Neural progenitor cell (in vitro differentiated cells): ENCODE results near the gene MATN1. TPM values are rescaled to one million over a fixed set of nuclear protein-coding genes. Genes with fewer than 3 reads are reported as not detected.

Source experiments
- DNase-seq: peaks from one replicate; pipeline ENCODE4 v3.0.0-alpha.2; 2016; ENCODE audit warnings: low spot score
- H2AFZ ChIP-seq: fragments of 200-600 bp; sonication (generic); replicated peaks from 2 replicates; pipeline ENCODE4 v1.6.1; 2016; ENCODE audit warnings: antibody characterized with exemption
- H3F3A ChIP-seq: fragments of 200-600 bp; sonication (generic); 2 replicates; pipeline ENCODE4 v1.6.1; 2016; ENCODE audit warnings: antibody characterized with exemption, low read depth
- H3K27ac ChIP-seq: fragments of 200-600 bp; sonication (generic); 2 replicates; pipeline ENCODE4 v1.5.1; 2016; ENCODE audit warnings: mild to moderate bottlenecking
- H3K27me3 ChIP-seq: fragments of 200-600 bp; sonication (generic); 2 replicates; pipeline ENCODE4 v1.6.1; 2016; ENCODE audit warnings: mild to moderate bottlenecking, moderate library complexity
- H3K36me3 ChIP-seq: fragments of 200-600 bp; sonication (generic); 2 replicates; pipeline ENCODE4 v1.5.1; 2016
- H3K4me1 ChIP-seq: fragments of 200-600 bp; sonication (generic); 2 replicates; pipeline ENCODE4 v1.6.1; 2016; ENCODE audit warnings: mixed run types
- H3K4me2 ChIP-seq: fragments of 200-600 bp; sonication (generic); 2 replicates; pipeline ENCODE4 v1.6.1; 2016
- H3K4me3 ChIP-seq: fragments of 200-600 bp; sonication (generic); 2 replicates; pipeline ENCODE4 v1.5.1; 2016
- H3K79me2 ChIP-seq: fragments of 200-600 bp; sonication (generic); 2 replicates; pipeline ENCODE4 v1.6.1; 2016; ENCODE audit warnings: low read depth
- H3K9ac ChIP-seq: fragments of 200-600 bp; sonication (generic); 2 replicates; pipeline ENCODE4 v1.6.1; 2016
- H3K9me3 ChIP-seq: fragments of 200-600 bp; sonication (generic); 2 replicates; pipeline ENCODE4 v1.5.1; 2016; ENCODE audit warnings: low read depth
- H4K20me1 ChIP-seq: fragments of 200-600 bp; sonication (generic); 2 replicates; pipeline ENCODE4 v1.6.1; 2016; ENCODE audit warnings: low read depth
- H3K27ac Mint-ChIP-seq: 3 replicates; pipeline ENCODE4 v1.8.0; 2021; ENCODE audit warnings: mixed read lengths
- H3K27me3 Mint-ChIP-seq: 2 replicates; pipeline ENCODE4 v1.8.0; 2022; ENCODE audit warnings: low read depth, mild to moderate bottlenecking, inconsistent platforms, moderate library complexity, mixed read lengths; ENCODE audit not compliant: insufficient read depth
- H3K36me3 Mint-ChIP-seq: 3 replicates; pipeline ENCODE4 v1.8.0; 2021; ENCODE audit warnings: mixed read lengths
- H3K4me1 Mint-ChIP-seq: 3 replicates; pipeline ENCODE4 v1.8.0; 2021; ENCODE audit warnings: mixed read lengths
- H3K4me3 Mint-ChIP-seq: 3 replicates; pipeline ENCODE4 v1.8.0; 2021; ENCODE audit warnings: mild to moderate bottlenecking, moderate library complexity, mixed read lengths
- H3K9me3 Mint-ChIP-seq: 3 replicates; pipeline ENCODE4 v1.8.0; 2020; ENCODE audit warnings: mixed read lengths
- EZH2 ChIP-seq: fragments of 200-600 bp; sonication (generic); IDR thresholded peaks from 2 replicates; pipeline ENCODE4 v1.6.1; 2017; ENCODE audit warnings: antibody characterized with exemption, mild to moderate bottlenecking, moderate library complexity
- EZH2phosphoT487 ChIP-seq: fragments of 200-600 bp; sonication (generic); IDR thresholded peaks from 2 replicates; pipeline ENCODE4 v1.6.1; 2017; ENCODE audit warnings: antibody characterized with exemption
- total RNA-seq: library from RNA; depleted of rRNA; stranded (reverse); fragments of >200 nt; gene quantifications from 2 replicates; pipeline ENCODE4 v1.2.3, GENCODE V29; 2015; ENCODE audit warnings: low replicate concordance
- TF ChIP-seq, protein P1 (sequence below): fragments of 200-600 bp; sonication (generic); IDR thresholded peaks from 2 replicates; pipeline ENCODE4 v1.5.1; 2017; ENCODE audit warnings: antibody characterized with exemption, mild to moderate bottlenecking

MATN1 gene
- total RNA-seq, 1 donor from 2014 or later, result not detected

DNA sequence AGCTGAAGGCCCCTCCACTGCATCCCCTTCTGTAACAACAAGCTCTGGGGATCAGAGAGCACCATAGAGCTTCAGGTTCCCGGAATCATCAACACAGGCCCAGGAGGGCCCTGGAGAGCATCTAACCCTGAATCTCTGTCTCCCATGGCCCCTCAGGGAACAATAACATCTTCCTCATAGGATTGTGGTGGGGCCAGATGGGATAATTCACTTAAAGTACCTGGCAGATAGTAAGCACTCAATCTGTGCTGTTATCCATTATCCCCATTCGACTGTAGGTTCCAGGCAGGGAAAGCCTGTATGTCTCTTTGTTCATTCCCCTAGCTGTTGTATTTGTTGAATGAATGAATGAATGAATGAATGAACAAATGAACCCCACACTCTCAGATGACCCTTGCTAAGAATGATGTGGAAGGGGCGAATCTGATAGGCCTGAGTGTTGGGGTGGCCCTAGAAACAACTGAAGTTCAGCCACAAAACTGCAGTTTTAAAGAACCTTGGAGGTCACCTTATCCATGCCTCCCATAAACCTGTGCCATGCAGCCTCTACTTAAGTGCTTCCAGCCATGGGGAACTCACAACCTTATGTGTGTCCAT, 19.7 kb upstream of the MATN1 start:
- Mint-ChIP-seq H3K9me3 (no peaks in the 10 kb centered on the region), H3K4me3 (peak overlapping the region; percentile 35), H3K4me1 (peaks cover 19% of the 10 kb centered on the region), H3K36me3 (no peaks in the 10 kb centered on the region), H3K27ac (peak overlapping the region; percentile 46), H3K27me3 (peaks cover 9% of the 10 kb centered on the region)
- no peaks in the 10 kb centered on the region for H3K27me3 ChIP-seq
- H3K9ac ChIP-seq, result no peak overlapping the region
- H3F3A ChIP-seq, result no peaks in the 10 kb centered on the region
- TF ChIP-seq EZH2 (no peak), EZH2phosphoT487 (no peak)
- TF ChIP-seq, protein P1, sequence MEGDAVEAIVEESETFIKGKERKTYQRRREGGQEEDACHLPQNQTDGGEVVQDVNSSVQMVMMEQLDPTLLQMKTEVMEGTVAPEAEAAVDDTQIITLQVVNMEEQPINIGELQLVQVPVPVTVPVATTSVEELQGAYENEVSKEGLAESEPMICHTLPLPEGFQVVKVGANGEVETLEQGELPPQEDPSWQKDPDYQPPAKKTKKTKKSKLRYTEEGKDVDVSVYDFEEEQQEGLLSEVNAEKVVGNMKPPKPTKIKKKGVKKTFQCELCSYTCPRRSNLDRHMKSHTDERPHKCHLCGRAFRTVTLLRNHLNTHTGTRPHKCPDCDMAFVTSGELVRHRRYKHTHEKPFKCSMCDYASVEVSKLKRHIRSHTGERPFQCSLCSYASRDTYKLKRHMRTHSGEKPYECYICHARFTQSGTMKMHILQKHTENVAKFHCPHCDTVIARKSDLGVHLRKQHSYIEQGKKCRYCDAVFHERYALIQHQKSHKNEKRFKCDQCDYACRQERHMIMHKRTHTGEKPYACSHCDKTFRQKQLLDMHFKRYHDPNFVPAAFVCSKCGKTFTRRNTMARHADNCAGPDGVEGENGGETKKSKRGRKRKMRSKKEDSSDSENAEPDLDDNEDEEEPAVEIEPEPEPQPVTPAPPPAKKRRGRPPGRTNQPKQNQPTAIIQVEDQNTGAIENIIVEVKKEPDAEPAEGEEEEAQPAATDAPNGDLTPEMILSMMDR, result no peak
- H4K20me1 ChIP-seq, result no peaks in the 10 kb centered on the region
- DNase-seq, result no peak
- no peak overlapping the region for H3K4me3 ChIP-seq
- no peak overlapping the region for H2AFZ ChIP-seq
- peaks cover 4% of the 10 kb centered on the region for H3K4me1 ChIP-seq
- no peaks in the 10 kb centered on the region for H3K36me3 ChIP-seq
- H3K79me2 ChIP-seq, result no peaks in the 10 kb centered on the region
- H3K27ac ChIP-seq, result no peak overlapping the region
- H3K9me3 ChIP-seq, result no peaks in the 10 kb centered on the region
- H3K4me2 ChIP-seq, result no peak overlapping the region

DNA sequence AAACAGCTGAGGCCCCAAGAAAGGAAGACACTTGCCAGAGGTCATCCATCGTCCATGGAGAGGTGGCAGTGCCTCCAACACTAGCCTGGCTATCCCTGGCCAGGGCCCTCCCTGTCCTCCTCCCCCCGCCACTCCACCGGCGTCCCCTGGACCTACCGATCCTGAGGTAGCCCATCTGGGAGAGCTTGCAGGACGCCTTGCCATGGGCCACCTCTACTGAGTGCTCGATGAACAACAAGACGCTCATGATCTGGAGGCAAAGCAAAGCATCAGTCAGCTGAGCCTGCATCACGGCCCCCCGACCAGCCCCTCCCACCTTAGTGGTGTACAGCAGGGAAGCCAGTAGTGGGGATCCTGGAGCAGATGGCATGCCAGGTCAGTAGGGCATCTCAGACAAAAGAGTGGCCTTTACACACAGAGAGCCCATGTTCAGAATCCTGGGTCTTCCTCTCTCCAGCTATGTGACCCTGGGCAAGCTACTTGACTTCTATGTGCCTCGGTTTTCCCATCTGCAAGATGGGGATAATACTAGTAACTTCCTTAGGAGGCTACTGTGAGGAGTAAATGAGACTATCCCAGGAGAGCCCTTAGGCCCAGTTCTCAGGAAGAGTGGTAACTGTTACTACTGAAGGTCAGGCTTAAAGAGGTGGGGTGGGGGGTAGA, 19.0 kb upstream of the MATN1 start:
- Histone ChIP-seq H3K4me2 (no peak overlapping the region), H3K4me3 (no peak overlapping the region), H2AFZ (no peak overlapping the region), H3K27ac (no peak overlapping the region), H3F3A (no peaks in the 10 kb centered on the region), H3K4me1 (peaks cover 3% of the 10 kb centered on the region), H4K20me1 (no peaks in the 10 kb centered on the region), H3K9me3 (no peaks in the 10 kb centered on the region), H3K36me3 (no peaks in the 10 kb centered on the region), H3K9ac (no peak overlapping the region), H3K79me2 (no peaks in the 10 kb centered on the region), H3K27me3 (no peaks in the 10 kb centered on the region)
- no peak for DNase-seq
- H3K36me3 Mint-ChIP-seq, result no peaks in the 10 kb centered on the region
- H3K9me3 Mint-ChIP-seq, result no peaks in the 10 kb centered on the region
- H3K27me3 Mint-ChIP-seq, result peaks cover 5% of the 10 kb centered on the region
- H3K4me3 Mint-ChIP-seq, result no peak overlapping the region
- no peak overlapping the region for H3K27ac Mint-ChIP-seq
- TF ChIP-seq, protein P1, result no peak
- no peak for TF ChIP-seq EZH2
- TF ChIP-seq EZH2phosphoT487, result no peak
- peaks cover 17% of the 10 kb centered on the region for H3K4me1 Mint-ChIP-seq

DNA sequence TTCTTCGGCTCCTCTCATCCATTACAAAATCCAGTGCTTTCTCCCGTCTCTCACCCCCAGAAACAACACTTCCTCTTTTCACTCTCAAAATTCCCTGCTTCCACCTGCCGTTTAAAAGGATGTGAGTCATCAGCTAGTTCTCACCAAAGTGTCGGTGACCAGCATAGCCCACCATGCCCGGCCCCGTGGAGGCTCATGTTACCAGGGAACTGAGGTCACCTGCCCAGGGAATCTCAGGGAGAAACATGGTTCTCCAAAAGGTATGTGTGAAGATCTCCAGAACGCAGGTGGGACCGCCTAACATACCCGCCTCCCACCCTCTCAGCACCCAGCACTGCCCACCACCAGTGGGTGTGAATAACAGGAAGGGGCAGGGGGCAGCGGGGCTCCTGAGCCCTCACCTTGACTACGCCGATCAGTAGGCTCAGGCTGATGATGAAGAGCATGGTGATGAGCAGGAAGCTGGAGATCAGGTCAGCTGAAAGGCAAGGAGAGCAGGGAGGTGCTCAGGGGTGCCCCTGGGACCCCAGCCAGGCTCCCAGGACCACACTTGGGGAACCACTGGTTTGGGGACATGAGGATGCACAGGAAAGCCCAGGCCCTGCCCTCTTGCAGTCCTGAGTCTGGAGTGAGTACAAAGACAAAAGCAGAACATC, 18.0 kb upstream of the MATN1 start:
- Histone ChIP-seq H4K20me1 (no peaks in the 10 kb centered on the region), H3K36me3 (no peaks in the 10 kb centered on the region), H3K4me1 (no peaks in the 10 kb centered on the region), H3K79me2 (no peaks in the 10 kb centered on the region), H3K27me3 (no peaks in the 10 kb centered on the region), H3K4me3 (no peak overlapping the region), H3F3A (no peaks in the 10 kb centered on the region), H3K4me2 (no peak overlapping the region), H3K9me3 (no peaks in the 10 kb centered on the region), H2AFZ (no peak overlapping the region), H3K27ac (no peak overlapping the region), H3K9ac (no peak overlapping the region)
- TF ChIP-seq, protein P1, result no peak
- TF ChIP-seq EZH2phosphoT487 (no peak), EZH2 (no peak)
- DNase-seq, result no peak
- H3K36me3 Mint-ChIP-seq, result no peaks in the 10 kb centered on the region
- no peak overlapping the region for H3K4me3 Mint-ChIP-seq
- peaks cover 10% of the 10 kb centered on the region for H3K4me1 Mint-ChIP-seq
- H3K27me3 Mint-ChIP-seq, result peaks cover 7% of the 10 kb centered on the region
- peak overlapping the region; percentile 51 for H3K27ac Mint-ChIP-seq
- H3K9me3 Mint-ChIP-seq, result no peaks in the 10 kb centered on the region
